H1 (cell line): ENCODE data around the gene FAM219A. TPM values are rescaled to one million over a fixed set of nuclear protein-coding genes. Genes with fewer than 3 reads are reported as not detected.

Experiments
- CHD1 ChIP-seq: IDR thresholded peaks from 2 replicates; pipeline ENCODE4 v1.6.1; 2012; ENCODE audit warnings: low read depth, low read length, improper control_type of control experiment
- CHD2 ChIP-seq: IDR thresholded peaks from 2 replicates; pipeline ENCODE4 v1.6.1; 2012; ENCODE audit warnings: low read length, improper control_type of control experiment
- GTF2F1 ChIP-seq: IDR thresholded peaks from 2 replicates; pipeline ENCODE4 v1.6.1; 2012; ENCODE audit warnings: low read depth, low read length, improper control_type of control experiment, borderline replicate concordance
- polyA plus RNA-seq, 7 experiments: library from polyadenylated mRNA; depleted of rRNA in 3 of 7; stranded (reverse) in 5 of 7; unstranded in 2 of 7; fragments of >200 nt in 5 of 7; fragments of 200-250 nt in 2 of 7; gene quantifications; 1 replicate in 5 of 7; 2 replicates in 1 of 7; 4 replicates in 1 of 7; pipeline versions ENCODE4 v1.2.1 to v1.2.3, GENCODE V29; 2011 to 2013; ENCODE audit warnings: missing spikeins in 2 of 7, mixed read lengths in 2 of 7
- total RNA-seq: library from RNA; stranded (reverse); fragmentation: NEBNext Ultra II Directional; extraction: Animal tissue kit (Norgen Biotek cat#: 25700); gene quantifications from 2 replicates; pipeline ENCODE4 v1.2.1, GENCODE V29; 2021

Gene FAM219A
- total and polyA plus RNA-seq, 2 of the 8 experiments (the other 6 are each of a cell fraction or from before 2014, with no cell fraction given) = 7.7 to 10.4 TPM

GRCh38 chr9:34406219-34406618 is 52.2 kb downstream of the FAM219A start (continued):
- no peak for TF ChIP-seq GTF2F1
- no peak for TF ChIP-seq CHD2
- TF ChIP-seq CHD1 = no peak
